BJ (cell line): ENCODE data around the gene PPP1R9B. TPM values are rescaled to one million over a fixed set of nuclear protein-coding genes. Genes with fewer than 3 reads are reported as not detected.

Source experiments
- CTCF ChIA-PET: fragments of 350-600 bp; formaldehyde crosslinking; extraction: SDS; loops from one replicate; lab custom pipeline; 2021; ENCODE audit warnings: antibody characterized with exemption, inconsistent platforms; lab: Yijun Ruan, JAX
- POLR2A ChIA-PET: fragments of 300-600 bp; sonication (Branson Sonifier 250); formaldehyde crosslinking; extraction: SDS; loops from one replicate; lab custom pipeline; 2021; ENCODE audit warnings: antibody characterized with exemption; lab: Charles Lee
- DNase-seq: peaks from one replicate; pipeline ENCODE4 v3.0.0-alpha.2; 2011; ENCODE audit warnings: low read depth
- H3K27me3 ChIP-seq: 2 replicates; pipeline ENCODE4 v1.6.0; 2011; ENCODE audit warnings: low read length; ENCODE audit not compliant: control insufficient read depth, insufficient read depth
- H3K36me3 ChIP-seq: 2 replicates; pipeline ENCODE4 v1.5.1; 2011; ENCODE audit warnings: low read length; ENCODE audit not compliant: control insufficient read depth, insufficient read depth
- H3K4me3 ChIP-seq: 2 replicates; pipeline ENCODE4 v1.5.1; 2011; ENCODE audit warnings: low read depth, mild to moderate bottlenecking, control low read depth, low read length
- polyA plus RNA-seq: library from polyadenylated mRNA; depleted of rRNA; stranded (reverse); fragments of >200 nt; gene quantifications from 2 replicates; pipeline ENCODE4 v1.2.3, GENCODE V29; 2011
- TF ChIP-seq, protein P1 (sequence below): IDR thresholded peaks from 2 replicates; pipeline ENCODE4 v1.5.1; 2011; ENCODE audit warnings: low read depth, mild to moderate bottlenecking, control low read depth, inconsistent platforms, low read length, moderate library complexity; ENCODE audit not compliant: insufficient read depth

Gene PPP1R9B
- polyA plus RNA-seq, 1 experiment = 17.2 TPM

DNA sequence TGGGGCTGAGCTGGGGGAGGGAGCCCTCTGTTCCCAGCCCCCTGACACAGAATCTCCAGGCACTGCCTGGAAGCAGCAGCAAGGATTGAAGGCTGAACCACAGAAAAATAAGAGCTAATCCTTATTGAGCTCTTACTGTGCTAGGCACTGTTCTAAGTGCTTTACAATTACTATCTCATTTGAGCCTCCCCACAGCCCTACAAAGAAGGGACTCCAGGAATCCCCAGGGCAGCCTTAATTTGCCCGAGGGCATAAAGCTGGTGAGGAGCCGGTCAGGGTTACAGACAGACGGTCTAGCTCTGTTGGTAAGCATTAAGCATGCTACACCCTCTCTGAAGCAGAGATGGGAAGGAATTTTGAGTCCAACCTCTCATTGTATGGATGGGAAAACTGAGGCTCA, 27.5 kb downstream of the PPP1R9B start:
- Histone ChIP-seq H3K36me3 (no peaks in the 10 kb centered on the region; the same call in 1 of the 2 replicates), H3K4me3 (no peak overlapping the region), H3K27me3 (peaks cover 2% of the 10 kb centered on the region)
- POLR2A ChIA-PET = no interaction called here
- TF ChIP-seq, protein P1, sequence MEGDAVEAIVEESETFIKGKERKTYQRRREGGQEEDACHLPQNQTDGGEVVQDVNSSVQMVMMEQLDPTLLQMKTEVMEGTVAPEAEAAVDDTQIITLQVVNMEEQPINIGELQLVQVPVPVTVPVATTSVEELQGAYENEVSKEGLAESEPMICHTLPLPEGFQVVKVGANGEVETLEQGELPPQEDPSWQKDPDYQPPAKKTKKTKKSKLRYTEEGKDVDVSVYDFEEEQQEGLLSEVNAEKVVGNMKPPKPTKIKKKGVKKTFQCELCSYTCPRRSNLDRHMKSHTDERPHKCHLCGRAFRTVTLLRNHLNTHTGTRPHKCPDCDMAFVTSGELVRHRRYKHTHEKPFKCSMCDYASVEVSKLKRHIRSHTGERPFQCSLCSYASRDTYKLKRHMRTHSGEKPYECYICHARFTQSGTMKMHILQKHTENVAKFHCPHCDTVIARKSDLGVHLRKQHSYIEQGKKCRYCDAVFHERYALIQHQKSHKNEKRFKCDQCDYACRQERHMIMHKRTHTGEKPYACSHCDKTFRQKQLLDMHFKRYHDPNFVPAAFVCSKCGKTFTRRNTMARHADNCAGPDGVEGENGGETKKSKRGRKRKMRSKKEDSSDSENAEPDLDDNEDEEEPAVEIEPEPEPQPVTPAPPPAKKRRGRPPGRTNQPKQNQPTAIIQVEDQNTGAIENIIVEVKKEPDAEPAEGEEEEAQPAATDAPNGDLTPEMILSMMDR = no peak
- no peak for DNase-seq
- CTCF ChIA-PET = interaction anchor here (1.2 to 3.9 kb wide), 6 partner anchors 10 to 38 kb away, joined by 3 to 27 read pairs (median 4); no protein-coding TSS in a partner anchor

DNA sequence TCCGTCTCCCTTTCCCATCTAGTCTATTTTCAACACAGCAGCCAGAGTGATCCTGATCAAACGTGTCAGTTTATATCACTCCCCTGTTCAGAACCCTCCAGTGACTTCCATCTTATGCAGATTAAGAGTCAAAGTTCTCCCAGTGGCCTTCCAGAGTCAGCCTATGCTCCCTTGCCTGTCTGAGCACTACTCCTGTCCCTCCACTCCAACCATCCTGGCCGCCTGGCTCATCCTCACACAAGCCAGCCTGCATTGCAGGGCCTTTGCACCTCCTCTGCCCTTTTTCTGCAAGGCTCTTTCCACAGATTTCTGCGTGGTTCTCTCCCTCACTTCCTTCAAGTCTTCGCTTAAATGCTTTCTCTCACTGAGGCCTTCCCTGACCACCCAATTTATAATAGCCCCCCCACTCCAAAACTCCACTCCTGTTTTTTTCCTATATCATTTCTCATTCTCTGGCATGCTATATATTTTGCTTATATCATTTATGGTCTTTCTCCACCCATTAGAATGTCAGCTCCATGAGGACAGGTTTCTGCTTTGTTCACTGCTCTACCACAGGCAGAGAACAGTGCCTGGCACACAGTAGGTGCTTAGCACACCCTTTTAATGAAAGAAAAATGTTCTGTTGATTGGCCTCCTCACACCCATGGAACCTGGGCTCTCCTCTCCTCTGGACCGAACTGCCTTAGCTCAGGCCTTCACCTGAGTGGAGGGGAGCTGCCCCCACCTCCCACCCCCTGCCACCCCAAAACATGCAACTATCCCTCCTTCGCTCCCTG, 29.8 kb downstream of the PPP1R9B start:
- Histone ChIP-seq H3K36me3 (no peaks in the 10 kb centered on the region; the same call in 1 of the 2 replicates), H3K4me3 (no peak overlapping the region), H3K27me3 (peaks cover 2% of the 10 kb centered on the region)
- CTCF ChIA-PET = interaction anchor here (1.3 to 3.9 kb wide), 5 partner anchors 8 to 176 kb away, joined by 3 to 27 read pairs (median 5); partner anchors contain the start of gene PDK2
- POLR2A ChIA-PET = interaction anchor here (0.7 kb wide), 1 partner anchor 31 kb away, joined by 4 read pairs; no protein-coding TSS in a partner anchor
- TF ChIP-seq, protein P1 = no peak
- no peak for DNase-seq

DNA sequence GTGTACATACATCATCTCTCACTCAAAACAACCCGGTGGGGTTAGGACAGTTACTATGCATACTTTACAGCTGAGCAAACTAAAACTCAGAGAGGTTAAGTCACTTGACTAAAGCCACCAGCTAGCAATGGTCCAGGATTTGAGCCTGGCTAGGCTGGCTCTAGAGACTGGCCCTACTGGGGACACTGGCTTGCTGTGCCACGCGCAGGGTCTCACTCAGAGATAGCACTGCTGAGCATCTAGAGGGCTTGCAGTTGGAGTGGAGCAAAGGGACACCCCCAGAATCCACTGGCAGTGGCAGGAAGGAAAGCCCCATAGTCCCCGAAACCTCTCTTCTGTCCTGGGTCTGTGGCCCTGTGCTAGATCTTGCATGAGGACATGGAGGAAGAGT, 31.7 kb downstream of the PPP1R9B start:
- Histone ChIP-seq H3K27me3 (peaks cover 2% of the 10 kb centered on the region), H3K36me3 (peaks cover 3% of the 10 kb centered on the region), H3K4me3 (no peak overlapping the region)
- ChIA-PET POLR2A (no interaction called here), CTCF (interaction anchor here (1.2 to 9.0 kb wide), 7 partner anchors 12 to 187 kb away, joined by 3 to 53 read pairs (median 4); partner anchors contain the start of gene PDK2)
- TF ChIP-seq, protein P1 = no peak
- DNase-seq = no peak

DNA sequence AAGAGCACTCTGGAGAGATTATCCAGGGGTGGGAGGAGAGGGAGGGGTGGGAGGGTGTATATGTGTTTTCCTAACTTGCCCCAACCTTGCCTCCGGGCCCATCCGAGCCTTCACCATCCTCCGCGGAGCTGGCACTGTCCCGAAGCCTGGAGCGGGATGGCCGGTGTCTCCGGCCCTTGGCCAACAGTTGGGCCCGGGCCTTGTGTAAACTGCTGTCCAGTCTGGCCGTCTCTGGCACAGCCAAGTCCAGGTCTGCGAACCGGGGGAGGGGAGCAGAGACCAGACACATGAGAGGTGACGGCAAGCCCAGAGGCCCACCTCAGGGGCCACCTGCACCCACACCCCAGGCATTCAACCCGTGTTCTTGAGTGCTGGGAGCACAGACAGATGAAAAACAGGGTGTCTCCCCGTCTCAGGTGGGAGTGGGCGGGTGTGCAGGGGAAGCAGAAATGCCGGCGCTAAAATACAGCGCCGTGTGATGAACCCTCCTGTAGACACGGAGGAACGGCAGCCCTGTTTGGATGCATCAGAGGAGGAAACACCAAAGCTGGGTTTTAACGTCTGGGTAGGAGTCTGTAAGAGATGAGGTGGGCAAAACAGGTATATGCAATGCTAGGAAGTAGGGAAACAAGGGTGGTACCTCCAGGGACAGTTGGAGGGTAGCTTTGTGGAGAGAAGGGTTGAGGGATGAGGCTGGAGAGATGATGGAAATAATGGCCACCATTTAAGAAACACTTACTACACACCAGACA, 32.2 kb downstream of the PPP1R9B start:
- ChIA-PET POLR2A (no interaction called here), CTCF (interaction anchor here (1.0 to 9.0 kb wide), 11 partner anchors 10 to 178 kb away, joined by 3 to 53 read pairs (median 6); partner anchors contain the start of gene PDK2)
- no peak for DNase-seq
- Histone ChIP-seq H3K27me3 (peaks cover 2% of the 10 kb centered on the region), H3K36me3 (peaks cover 3% of the 10 kb centered on the region), H3K4me3 (no peak overlapping the region)
- TF ChIP-seq, protein P1 = no peak
